Stimulated activated CD4-positive, alpha-beta T cell treated with anti-CD3 and anti-CD28 coated beads, Interleukin-15, amount 100 ng/mL, for 24 hours (primary cell): ENCODE results near the gene PRDM16.

Experiments used
- DNase-seq: peaks from one replicate; pipeline ENCODE4 v3.0.0-alpha.2; 2020

Gene PRDM16

GRCh38 chr1:3314491-3315381 lies 245.7 kb downstream of the PRDM16 start:
- DNase-seq, result no peak

GRCh38 chr1:3315399-3316339 lies 246.7 kb downstream of the PRDM16 start:
- DNase-seq, result no peak

- DNase-seq, result peak; percentile 14
Observed at GRCh38 chr1:3316340-3316943, 247.4 kb downstream of the PRDM16 start.

GRCh38 chr1:3317456-3317855 lies 248.5 kb downstream of the PRDM16 start:
- DNase-seq, result no peak

DNA sequence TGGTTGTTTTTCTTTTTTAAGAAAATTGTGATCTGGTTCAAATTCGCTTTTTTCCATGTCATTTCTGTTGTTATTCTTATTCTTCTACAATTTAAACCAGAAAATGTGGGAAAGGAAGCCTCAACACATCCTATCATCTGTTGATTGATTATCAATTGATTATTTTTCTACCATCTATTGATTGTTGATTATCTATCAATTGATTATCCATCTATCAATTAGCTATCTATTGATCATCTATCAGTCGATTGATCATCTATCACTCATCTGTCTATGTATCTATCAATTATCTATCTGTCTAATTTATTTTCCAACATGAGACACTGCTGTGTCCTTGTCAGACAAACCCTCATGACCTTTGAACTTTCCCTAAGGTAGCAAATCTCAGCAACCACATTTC lies 249.3 kb downstream of the PRDM16 start:
- DNase-seq, result no peak

DNA sequence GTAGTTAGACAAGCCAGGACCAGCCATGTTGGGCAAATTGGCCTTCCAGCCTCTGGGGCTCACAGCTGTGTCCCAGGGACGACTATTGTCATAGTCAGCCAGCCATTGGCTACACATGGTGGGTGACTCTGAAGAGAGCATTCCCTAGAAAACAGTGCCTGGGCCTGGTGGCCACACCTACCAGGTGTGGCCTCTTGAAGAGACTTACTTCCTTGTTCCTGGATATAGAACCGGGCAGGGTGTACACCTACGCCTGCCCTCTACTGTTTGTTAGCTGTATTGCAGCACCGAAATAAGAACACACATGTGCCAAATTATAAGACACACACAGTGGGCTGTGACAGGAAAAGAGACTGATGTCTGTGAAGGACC lies 250.9 kb downstream of the PRDM16 start:
- peak; percentile 57 for DNase-seq

DNA sequence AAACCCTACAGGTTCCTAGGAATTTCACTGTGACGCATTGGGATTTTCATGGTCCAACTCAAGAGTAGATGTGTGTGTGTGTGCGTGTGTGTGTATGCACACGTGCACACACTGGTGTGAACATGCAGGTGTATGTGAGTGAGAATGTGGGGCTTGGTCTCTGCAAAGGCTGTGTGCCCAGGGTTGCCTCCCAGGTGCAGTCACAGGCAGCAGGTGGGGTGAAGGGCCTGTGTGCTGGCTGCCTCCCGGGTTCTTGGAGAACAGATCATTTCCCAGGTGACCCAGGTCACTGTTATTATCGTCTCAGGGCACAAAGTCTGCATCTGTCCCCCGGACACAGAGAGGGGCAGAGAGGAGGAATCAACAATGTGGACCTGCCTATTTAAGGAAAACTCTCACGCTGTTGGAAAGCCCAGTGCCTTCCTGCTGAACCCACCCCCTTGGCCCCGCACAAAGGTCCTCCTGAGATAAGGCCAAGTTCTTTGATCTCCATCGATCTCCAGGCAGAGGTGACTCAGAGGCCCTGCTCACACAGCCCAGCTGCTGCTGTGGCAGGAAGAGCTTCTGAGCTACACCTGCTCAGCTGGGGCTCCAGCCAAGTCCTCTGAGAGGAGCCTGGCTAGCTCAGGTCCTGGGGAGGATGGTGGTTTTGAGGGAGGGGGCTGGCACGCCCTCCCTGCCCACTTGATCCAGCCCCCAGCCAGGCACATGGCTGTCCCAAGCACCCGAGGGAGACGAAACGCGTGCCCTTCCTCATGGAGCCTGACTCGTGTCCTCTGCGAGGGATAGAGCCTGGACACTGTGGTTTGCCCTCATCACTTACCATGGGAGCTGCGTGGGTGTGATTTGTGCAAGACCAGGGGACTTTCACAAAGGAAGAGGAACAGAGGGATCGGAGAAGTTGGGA lies 251.5 kb downstream of the PRDM16 start:
- DNase-seq, result no peak

GRCh38 chr1:3321559-3322449 lies 252.8 kb downstream of the PRDM16 start:
- no peak for DNase-seq

DNA sequence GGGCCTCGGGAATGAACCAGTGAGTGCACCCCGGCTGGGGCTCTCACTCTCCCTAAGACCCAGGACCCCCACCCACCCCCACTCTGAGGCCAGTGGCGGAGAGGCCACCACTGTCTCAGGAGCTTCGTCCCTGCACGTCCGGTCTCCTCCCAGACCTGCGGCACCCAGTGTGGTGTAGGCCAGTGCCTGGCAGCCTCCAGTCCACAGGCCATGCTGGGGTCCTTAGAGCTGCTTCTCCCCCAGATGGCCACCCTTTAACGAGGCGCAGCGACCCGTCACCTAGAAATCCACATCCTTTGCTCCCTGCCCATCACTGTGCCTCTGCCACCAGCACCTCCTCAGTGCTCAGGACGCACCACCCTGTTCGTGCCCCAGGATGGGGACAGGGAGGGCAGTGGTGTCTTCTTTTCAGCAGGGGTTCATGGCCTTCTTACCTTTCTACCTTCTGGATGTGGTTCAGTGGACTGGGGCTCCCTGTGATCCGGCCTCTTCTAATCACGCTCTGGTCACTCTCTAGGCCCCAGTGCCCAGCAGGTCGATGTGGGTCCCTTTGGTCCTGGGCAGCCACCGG lies 253.5 kb downstream of the PRDM16 start:
- no peak for DNase-seq

DNA sequence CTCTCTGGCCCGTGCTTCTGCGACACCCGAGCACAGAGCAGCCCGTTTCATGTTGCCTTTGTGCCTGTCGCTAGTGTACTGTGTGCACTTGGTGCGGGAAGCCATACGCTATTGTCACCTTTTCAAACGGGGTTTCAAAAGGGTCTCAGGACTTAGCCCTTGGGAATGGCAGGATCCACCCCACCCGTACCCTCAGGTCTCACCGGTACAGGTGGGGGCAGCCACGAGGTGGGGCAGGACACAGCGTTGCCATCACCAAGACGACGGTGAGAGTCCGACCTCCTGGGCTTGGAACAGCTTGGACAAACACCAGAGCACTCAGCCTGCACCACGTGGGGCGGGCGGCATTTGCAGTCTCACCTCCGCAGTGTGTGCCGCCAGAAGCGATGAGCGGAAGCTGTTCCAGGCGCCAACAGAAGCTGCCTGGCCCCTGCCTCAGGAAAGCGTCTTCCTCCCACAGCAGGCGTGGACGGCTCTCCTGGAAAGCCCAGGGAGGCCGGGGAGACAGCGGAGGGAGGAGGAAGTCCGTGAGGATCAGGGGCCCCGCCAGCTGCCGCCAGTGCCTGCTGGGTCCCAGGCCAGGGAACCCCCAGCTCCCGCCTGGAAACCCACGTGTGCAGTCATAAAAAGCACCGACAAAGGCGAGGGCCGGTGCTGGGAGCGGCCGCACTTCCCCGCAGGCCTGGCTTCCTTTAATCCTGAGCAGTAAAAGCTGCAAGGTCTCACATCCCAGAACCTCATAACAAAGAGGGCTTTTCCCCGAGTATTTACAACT lies 254.2 kb downstream of the PRDM16 start:
- DNase-seq, result no peak

- no peak for DNase-seq
Observed at GRCh38 chr1:3323796-3324703, 255.0 kb downstream of the PRDM16 start.

DNA sequence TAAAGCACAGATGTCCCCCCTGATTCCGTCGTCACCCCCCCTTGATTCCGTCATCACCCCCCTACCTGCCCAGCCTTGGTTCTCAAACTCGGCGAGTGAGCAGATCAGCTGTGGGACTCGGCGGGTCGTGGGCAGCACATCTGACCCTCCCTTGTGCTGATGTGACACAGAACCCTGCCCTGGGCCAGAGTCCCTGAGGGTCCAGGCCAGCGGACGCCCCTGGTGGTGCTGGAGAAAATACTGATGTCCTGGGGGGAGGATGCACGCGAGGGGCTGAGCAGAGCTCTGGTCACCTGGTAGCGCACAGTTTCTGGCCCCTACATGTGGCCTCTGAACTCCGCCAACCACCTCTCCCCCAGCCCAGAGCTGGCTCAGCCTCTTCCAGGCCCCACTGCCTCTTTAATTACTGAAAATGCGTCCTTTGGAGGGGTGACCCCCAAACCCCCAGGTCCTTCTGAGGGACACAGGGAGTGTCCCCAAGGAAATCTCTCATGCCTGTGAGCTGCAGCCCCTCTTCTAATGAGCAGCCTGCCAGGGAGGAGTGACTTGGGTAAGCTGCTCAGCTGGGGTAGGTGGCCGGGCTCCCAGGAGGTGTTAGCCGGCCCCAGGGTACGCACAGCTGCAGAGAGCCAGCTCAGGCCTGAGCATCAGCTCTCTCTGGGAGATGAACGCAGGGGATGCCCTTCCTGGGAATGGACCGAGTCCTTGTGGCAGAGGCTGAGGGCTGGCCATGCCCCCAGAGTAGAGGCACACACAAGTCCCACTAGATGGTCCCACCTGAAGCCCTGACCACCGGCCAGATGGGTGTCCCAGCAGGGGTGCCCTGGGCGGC lies 255.9 kb downstream of the PRDM16 start:
- DNase-seq, result no peak

- no peak for DNase-seq
Observed at GRCh38 chr1:3326516-3327388, 257.7 kb downstream of the PRDM16 start.

- DNase-seq, result no peak
Observed at GRCh38 chr1:3327389-3327702, 258.3 kb downstream of the PRDM16 start.

DNA sequence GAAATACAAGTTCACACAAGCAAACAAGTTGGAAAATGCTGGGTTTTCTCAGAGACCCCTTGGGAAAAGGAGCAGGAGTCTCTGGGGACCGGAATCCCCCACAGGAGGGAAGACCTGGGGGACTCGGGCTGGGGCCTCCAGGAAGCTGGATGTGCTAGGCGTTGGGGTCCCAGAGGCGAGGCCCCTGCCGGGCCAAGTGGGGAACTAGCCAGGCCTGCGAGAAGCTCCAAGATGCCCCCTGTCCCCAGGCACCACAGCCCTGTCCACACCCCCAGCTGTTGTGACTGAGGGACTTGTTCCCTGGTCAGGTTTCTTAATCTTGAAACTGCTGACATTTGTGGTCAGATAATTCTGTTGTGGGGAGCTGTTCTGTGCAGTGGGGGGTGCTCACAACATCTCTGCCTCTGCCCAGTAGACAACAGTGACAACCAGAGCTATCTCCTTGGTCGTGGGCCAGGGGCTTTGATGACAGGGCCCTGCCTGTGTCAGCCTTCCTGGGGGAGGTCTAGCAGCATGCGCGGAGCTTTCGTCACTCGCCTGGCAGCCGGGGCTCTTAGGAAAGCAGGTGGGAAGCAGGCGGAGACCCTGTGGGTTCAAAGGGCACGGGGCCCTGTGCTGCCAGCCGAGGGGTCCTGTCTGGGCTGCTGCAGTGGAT lies 259.1 kb downstream of the PRDM16 start:
- DNase-seq, result no peak

DNA sequence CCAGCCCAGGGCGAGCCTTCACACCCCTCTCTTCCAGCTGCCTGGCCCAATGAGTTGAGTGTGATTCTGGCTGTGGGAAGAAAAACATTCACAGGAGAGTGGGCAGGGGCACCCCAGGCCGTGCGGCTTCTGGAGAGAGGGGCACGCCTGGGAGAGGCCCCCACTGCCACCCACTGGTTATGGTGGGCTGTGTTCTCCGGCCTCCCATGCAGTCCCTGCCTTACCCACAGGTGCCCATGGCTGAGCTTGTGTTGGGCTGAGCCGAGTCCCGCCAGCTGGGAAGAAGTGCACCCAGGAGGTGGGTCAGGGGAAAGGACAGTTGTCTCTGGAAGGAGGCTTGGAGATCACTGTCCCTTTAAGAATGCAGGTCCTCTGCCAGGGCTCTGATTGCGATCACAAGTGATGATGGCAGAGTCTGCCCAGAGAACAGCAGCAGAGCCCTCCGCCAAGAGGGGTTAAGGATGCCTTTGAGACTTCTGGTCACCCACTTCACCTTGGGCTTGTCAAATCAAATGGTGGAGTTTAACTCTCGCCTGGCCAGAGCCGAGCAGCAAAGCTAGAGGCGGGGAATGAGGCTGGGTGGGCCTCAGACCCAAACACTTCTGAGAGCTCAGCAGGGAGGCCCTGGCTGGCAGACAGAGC lies 260.8 kb downstream of the PRDM16 start:
- no peak for DNase-seq
